ENCODE measurements around the gene LGALS9C. TPM values are rescaled to one million over a fixed set of nuclear protein-coding genes. Genes with fewer than 3 reads are reported as not detected.
"Not testable (repeated sequence)": the region's sequence is repeated elsewhere in the genome, so short reads cannot be mapped to it uniquely, and the experiment has no call there.

LGALS9C gene
- total RNA-seq (2012; rRNA removed), result not detected in 2 replicates

DNA sequence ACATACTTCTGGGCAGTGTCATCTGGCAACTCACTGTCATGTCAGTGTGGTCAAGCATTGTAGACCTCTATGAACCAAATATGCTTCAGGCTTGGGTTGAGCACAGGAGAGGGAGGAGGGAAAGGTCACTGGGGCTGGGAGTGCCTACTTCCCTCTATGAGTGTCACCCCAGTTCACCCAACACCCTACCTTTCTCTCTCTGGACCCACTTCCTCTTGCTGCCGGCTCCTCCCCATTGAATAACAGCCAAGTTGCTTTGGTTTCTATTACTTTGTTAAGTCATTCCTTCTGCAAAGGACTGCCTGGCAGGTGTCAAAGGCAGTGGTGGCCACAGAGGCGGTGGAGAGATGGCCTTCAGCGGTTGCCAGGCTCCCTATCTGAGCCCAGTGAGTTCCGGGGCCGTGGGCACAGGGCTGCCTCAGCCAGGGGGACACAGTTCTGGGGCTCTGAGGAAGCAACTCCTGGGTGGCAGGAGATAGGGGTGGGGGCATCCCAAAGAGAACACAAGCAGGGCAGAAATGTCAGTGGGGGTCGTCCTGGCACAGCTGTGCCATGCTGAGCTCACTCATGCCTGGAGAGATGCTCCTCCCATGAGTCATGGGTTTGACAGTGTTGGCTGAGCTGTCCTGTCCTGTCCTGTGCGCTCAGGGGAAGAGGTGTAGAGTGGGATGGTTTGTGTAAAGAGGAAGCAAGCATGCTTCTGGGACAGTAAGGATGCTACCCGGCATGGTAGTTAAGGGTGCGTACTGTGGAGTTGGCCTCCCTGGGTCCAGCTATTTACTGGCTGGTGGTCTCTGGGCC lies at the start of gene LGALS9C:
LGALS9C (plus strand) TSS at position 282 of the 801 bp plus-strand sequence; CDS start at position 348, 66 bp downstream.
- not testable (repeated sequence) for H3K9ac ChIP-seq (ENCODE audit: low read depth, low read length); H3K36me3 ChIP-seq (ENCODE audit: insufficient read depth, low read length); H3K27me3 ChIP-seq (ENCODE audit: control insufficient read depth, insufficient read depth, low read length); H3K4me1 ChIP-seq (ENCODE audit: control insufficient read depth, insufficient read depth, low read length); H3K4me3 ChIP-seq (ENCODE audit: low read length); H3K4me2 ChIP-seq (ENCODE audit: low read length); H3K9me3 ChIP-seq (replicated peaks; ENCODE audit: low read length)

DNA sequence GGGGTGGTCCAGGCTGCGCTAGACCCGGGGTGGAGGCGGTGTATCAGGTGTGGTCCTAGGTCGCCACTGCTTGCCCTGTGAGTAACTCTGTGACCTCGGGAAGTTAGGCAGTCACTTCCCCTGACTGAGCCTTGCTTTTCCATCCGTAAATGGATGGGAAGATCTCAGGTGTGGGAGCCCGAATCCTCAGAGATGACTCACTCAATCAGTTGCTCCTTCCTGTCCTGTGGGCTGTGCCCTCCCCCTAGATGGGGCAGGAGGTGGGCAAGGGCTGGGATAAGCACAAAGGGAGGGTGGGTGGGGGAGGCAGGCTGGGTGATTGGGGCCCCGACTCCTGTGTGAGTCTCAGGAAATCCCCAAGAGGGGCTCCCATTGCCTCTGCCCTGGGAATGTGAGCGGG lies 44.4 kb upstream of the LGALS9C start:
- not testable (repeated sequence) for H3K4me3 ChIP-seq (ENCODE audit: low read length); H3K4me2 ChIP-seq (ENCODE audit: low read length); H3K9ac ChIP-seq (ENCODE audit: low read depth, low read length); H3K36me3 ChIP-seq (ENCODE audit: insufficient read depth, low read length); H3K4me1 ChIP-seq (ENCODE audit: control insufficient read depth, insufficient read depth, low read length); H3K9me3 ChIP-seq (replicated peaks; ENCODE audit: low read length); H3K27me3 ChIP-seq (ENCODE audit: control insufficient read depth, insufficient read depth, low read length)

DNA sequence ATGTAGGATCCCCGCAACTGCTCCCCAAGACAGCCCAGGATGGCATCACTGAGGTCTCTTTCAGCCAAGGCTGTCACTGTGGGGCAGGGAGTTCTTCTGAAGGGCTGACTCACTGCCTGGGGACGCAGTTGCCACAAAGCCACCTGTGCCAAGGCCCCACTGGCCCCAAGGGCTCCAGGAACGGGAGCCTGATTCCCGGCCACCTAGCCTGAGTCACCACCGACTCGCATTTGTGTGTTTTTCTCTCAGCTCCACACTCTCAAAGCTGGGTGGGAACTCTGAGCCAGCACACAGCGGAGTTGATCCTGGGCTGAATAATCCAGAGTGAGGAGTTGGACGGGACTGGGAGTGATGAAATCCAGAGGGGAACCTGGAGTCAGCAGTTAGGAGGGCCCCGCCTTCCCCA lies 37.1 kb upstream of the LGALS9C start:
- not testable (repeated sequence) for H3K27me3 ChIP-seq (ENCODE audit: control insufficient read depth, insufficient read depth, low read length); H3K9me3 ChIP-seq (replicated peaks; ENCODE audit: low read length); H3K36me3 ChIP-seq (ENCODE audit: insufficient read depth, low read length); H3K4me3 ChIP-seq (ENCODE audit: low read length); H3K9ac ChIP-seq (ENCODE audit: low read depth, low read length); H3K4me1 ChIP-seq (ENCODE audit: control insufficient read depth, insufficient read depth, low read length); H3K4me2 ChIP-seq (ENCODE audit: low read length)

DNA sequence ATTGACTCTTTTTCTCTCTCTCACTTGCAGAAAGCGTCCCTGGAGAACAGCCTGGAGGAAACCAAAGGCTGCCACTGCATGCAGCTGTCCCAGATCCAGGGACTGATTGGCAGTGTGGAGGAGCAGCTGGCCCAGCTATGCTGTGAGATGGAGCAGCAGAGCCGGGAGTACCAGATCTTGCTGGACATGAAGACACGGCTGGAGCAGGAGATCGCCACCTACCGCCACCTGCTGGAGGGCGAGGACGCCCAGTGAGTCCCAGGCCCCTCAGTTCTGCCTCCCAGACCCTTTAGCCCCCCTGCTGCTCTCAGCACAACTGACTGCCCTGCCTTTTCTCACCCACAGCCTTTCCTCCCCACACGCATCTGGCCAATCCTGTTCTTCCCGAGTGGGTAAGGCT lies 34.5 kb upstream of the LGALS9C start:
- not testable (repeated sequence) for H3K9me3 ChIP-seq (replicated peaks; ENCODE audit: low read length); H3K4me3 ChIP-seq (ENCODE audit: low read length); H3K4me1 ChIP-seq (ENCODE audit: control insufficient read depth, insufficient read depth, low read length); H3K27me3 ChIP-seq (ENCODE audit: control insufficient read depth, insufficient read depth, low read length); H3K9ac ChIP-seq (ENCODE audit: low read depth, low read length); H3K4me2 ChIP-seq (ENCODE audit: low read length); H3K36me3 ChIP-seq (ENCODE audit: insufficient read depth, low read length)

DNA sequence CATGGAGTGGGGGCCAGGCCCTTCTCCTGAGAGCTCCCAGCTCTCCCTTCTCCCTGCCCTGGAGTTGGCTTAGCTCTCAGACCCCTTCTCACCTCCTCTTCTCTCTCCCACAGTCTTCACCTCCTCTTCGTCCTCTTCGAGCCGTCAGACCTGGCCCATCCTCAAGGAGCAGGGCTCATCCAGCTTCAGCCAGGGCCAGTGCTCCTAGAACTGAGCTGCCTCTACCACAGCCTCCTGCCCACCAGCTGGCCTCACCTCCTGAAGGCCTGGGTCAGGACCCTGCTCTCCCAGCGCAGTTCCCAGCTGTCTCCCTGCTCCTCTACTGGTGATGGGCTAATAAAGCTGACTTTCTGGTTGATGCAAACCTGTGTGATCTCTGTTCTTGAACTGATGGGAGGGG lies 34.1 kb upstream of the LGALS9C start:
- not testable (repeated sequence) for H3K27me3 ChIP-seq (ENCODE audit: control insufficient read depth, insufficient read depth, low read length); H3K4me2 ChIP-seq (ENCODE audit: low read length); H3K4me3 ChIP-seq (ENCODE audit: low read length); H3K9ac ChIP-seq (ENCODE audit: low read depth, low read length); H3K9me3 ChIP-seq (replicated peaks; ENCODE audit: low read length); H3K4me1 ChIP-seq (ENCODE audit: control insufficient read depth, insufficient read depth, low read length); H3K36me3 ChIP-seq (ENCODE audit: insufficient read depth, low read length)

DNA sequence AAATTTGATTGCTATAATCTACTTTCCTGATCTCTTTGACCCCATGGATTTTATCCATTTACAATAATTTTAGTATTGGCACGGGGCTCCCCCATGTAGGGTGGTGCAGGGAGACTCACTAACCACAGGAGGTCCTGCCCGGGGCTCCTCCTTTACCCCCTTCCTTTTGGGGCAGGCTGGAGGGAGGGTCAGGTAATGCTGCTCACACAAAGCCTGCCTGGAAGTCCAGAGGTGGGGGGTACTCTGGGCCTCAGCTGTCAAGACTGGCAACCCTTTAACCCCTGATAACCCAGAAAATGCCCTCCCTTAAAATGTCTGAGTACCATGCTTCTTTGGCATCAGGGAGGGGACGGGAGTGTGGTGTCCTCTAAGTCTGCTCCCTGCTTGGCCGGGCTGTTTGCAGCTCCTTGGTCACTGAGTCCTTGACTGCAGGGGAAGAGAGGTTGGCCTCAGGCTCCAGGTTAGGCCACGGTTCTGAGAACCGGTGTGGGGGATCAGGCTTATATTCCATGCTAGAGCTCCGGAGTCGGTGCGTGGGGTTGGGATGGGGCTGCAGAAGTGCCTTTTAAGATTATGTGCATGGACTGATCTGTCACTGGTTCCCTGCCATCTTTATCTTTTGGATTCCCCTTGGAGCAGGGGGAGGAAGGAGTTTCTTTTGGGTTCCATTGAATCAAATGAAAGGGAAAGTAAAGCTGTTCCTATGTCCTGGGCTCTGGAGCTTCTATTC lies 28.9 kb upstream of the LGALS9C start:
- not testable (repeated sequence) for H3K9me3 ChIP-seq (replicated peaks; ENCODE audit: low read length); H3K9ac ChIP-seq (ENCODE audit: low read depth, low read length); H3K36me3 ChIP-seq (ENCODE audit: insufficient read depth, low read length); H3K4me3 ChIP-seq (ENCODE audit: low read length); H3K4me1 ChIP-seq (ENCODE audit: control insufficient read depth, insufficient read depth, low read length); H3K4me2 ChIP-seq (ENCODE audit: low read length); H3K27me3 ChIP-seq (ENCODE audit: control insufficient read depth, insufficient read depth, low read length)

DNA sequence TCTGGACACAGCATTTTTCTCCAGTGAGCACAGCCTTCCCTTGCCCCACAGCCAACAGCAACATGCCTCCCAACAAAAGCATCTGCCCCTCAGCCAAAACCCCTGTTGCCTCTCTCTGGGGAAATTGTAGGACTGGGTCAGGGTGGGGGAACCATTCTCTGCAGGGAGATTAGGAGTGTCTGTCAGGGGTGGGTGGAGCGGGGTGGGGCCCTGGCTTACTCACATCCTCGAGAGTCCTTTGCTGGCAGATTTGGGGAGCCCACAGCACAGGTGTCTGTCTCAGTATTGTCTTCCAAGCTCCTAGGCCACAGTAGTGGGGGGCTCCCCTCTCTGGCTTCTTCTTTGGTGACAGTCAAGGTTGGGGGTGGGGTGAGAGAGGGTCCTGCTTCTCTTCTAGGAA lies 28.3 kb upstream of the LGALS9C start:
- not testable (repeated sequence) for H3K9ac ChIP-seq (ENCODE audit: low read depth, low read length); H3K4me1 ChIP-seq (ENCODE audit: control insufficient read depth, insufficient read depth, low read length); H3K4me2 ChIP-seq (ENCODE audit: low read length); H3K4me3 ChIP-seq (ENCODE audit: low read length); H3K27me3 ChIP-seq (ENCODE audit: control insufficient read depth, insufficient read depth, low read length); H3K9me3 ChIP-seq (replicated peaks; ENCODE audit: low read length); H3K36me3 ChIP-seq (ENCODE audit: insufficient read depth, low read length)

DNA sequence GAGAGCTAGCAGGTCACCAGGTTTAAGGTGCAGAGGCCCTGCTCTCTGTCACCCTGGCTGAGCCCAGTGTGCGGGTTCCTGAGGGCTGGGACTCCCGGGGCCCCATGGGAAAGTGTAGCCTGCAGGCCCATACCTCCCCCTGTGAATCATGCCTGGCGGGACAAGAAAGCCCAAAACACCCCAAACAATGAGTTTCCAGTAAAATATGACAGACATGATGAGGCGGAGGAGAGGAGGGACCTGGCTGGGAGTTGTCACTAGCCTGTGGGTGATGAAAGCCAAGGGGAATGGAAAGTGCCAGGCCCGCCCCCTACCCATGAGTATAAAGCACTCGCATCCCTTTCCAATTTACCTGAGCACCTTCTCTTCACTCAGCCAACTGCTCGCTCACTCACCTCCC lies 26.8 kb upstream of the LGALS9C start:
- not testable (repeated sequence) for H3K9ac ChIP-seq (ENCODE audit: low read depth, low read length); H3K4me1 ChIP-seq (ENCODE audit: control insufficient read depth, insufficient read depth, low read length); H3K27me3 ChIP-seq (ENCODE audit: control insufficient read depth, insufficient read depth, low read length); H3K4me2 ChIP-seq (ENCODE audit: low read length); H3K4me3 ChIP-seq (ENCODE audit: low read length); H3K9me3 ChIP-seq (replicated peaks; ENCODE audit: low read length); H3K36me3 ChIP-seq (ENCODE audit: insufficient read depth, low read length)

DNA sequence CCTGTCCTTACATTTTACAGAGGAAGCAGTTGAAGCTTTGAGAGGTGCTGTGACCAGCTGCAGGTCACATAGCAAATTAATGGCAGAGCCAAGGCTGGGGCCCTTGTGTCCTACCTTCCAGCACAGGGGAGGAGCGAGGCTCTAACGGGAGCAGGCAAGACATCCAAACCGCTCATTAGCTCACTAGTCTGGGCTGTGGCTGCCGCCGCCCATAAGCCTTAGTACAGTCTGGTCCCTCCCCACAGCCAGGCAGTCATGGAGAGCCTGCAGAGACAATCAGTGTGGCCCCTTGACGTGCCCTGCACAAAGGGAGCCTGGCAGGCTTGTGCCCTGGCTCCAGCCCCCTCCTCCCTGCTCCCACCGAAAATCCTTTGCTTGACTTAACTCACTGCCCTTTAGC lies 25.6 kb upstream of the LGALS9C start:
- not testable (repeated sequence) for H3K9ac ChIP-seq (ENCODE audit: low read depth, low read length); H3K9me3 ChIP-seq (replicated peaks; ENCODE audit: low read length); H3K4me2 ChIP-seq (ENCODE audit: low read length); H3K27me3 ChIP-seq (ENCODE audit: control insufficient read depth, insufficient read depth, low read length); H3K36me3 ChIP-seq (ENCODE audit: insufficient read depth, low read length); H3K4me3 ChIP-seq (ENCODE audit: low read length); H3K4me1 ChIP-seq (ENCODE audit: control insufficient read depth, insufficient read depth, low read length)

DNA sequence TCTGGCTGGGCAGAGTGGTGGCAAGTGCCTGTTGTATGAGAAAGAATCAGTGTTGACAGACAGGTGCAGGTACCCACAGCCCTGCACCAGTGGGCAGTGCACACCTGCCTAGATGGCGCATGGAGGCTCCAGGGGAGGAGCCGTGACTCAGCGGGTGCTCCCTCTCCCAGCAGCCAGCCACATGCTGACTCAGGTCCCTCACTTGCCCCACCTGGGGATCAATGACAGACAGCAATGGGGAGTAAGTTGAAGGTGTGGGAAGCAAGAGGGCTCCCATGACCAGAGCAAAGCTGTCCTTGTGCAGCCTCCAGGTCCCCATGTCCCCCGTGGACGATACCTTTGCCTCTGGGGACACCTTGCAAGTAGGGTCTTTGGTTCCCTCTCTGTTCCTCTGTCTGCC lies 24.6 kb upstream of the LGALS9C start:
- H3K9me3 ChIP-seq (replicated peaks; ENCODE audit: low read length); H3K4me2 ChIP-seq (ENCODE audit: low read length); H3K4me1 ChIP-seq (ENCODE audit: control insufficient read depth, insufficient read depth, low read length); H3K36me3 ChIP-seq (ENCODE audit: insufficient read depth, low read length); H3K27me3 ChIP-seq (ENCODE audit: control insufficient read depth, insufficient read depth, low read length); H3K9ac ChIP-seq (ENCODE audit: low read depth, low read length); H3K4me3 ChIP-seq (ENCODE audit: low read length): not testable (repeated sequence)

DNA sequence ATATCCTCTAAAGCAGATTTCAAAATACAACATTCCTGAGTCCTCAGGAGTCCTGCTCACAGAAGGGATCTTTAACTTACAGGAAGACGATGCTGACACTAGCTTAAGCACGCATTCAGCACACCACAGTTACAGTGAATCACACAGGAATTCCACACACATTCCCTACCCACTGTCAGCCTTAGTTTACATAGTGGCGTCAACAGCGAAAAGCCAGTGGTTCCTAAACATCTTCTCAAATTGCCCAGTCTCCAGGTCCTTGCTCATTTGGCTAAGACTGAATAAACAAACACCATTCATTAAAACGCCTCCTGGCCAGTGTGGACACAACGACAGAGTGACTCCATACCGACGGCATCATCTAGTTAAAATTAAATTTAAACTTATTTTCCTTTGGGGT lies 17.6 kb upstream of the LGALS9C start:
- not testable (repeated sequence) for H3K9ac ChIP-seq (ENCODE audit: low read depth, low read length); H3K27me3 ChIP-seq (ENCODE audit: control insufficient read depth, insufficient read depth, low read length); H3K4me3 ChIP-seq (ENCODE audit: low read length); H3K9me3 ChIP-seq (replicated peaks; ENCODE audit: low read length); H3K4me1 ChIP-seq (ENCODE audit: control insufficient read depth, insufficient read depth, low read length); H3K36me3 ChIP-seq (ENCODE audit: insufficient read depth, low read length)
- peak overlapping the region; percentile 18 for H3K4me2 ChIP-seq (ENCODE audit: low read length)

DNA sequence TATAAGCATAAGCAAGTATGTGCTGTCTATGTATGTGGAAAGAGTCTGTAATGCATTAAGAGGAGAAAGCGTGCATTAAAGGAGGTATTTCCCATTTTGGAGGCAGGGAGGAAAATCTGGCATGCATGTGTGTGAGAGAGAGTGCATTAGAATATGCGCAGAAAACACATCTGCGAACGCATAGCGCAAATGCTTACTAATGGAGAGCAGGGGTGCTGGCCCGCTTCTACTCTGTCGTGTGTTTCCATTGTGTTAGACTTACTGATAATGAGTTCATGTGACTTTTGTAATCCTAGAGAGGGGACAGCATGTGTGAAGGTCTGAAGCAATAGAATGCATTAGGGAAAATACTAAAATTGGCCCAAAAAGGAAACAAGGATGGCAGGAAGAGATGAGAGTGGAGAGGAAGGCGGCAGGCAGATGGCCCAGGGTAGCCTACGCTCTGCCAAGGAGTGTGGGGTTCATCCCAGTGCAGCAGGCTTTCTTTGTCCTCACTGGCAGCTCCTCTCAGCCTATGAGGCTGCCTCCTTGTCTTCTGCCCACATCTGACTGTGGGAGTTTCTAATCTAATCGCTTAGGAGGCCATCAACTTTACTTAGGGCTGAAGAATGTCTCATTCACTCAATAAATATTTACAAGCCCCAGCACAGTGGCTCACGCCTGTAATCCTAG lies 12.6 kb upstream of the LGALS9C start:
- not testable (repeated sequence) for H3K4me2 ChIP-seq (ENCODE audit: low read length); H3K4me3 ChIP-seq (ENCODE audit: low read length); H3K36me3 ChIP-seq (ENCODE audit: insufficient read depth, low read length); H3K4me1 ChIP-seq (ENCODE audit: control insufficient read depth, insufficient read depth, low read length); H3K9ac ChIP-seq (ENCODE audit: low read depth, low read length); H3K9me3 ChIP-seq (replicated peaks; ENCODE audit: low read length); H3K27me3 ChIP-seq (ENCODE audit: control insufficient read depth, insufficient read depth, low read length)

All from skeletal muscle satellite cell (primary cell).